SK-N-MC (cell line): ENCODE data around the gene CSF2.
"Not testable (repeated sequence)": the region's sequence is repeated elsewhere in the genome, so short reads cannot be mapped to it uniquely, and the experiment has no call there.

ENCODE experiments used
- DNase-seq: peaks from one replicate; pipeline ENCODE4 v3.0.0-alpha.2; 2011; ENCODE audit warnings: low read depth, low spot score
- H3K27ac ChIP-seq: fragments of 200-600 bp; sonication (generic); 2 replicates; pipeline ENCODE4 v1.5.1; 2016; ENCODE audit warnings: mixed run types
- H3K36me3 ChIP-seq: fragments of 200-600 bp; sonication (generic); 2 replicates; pipeline ENCODE4 v1.6.1; 2017; ENCODE audit warnings: antibody characterized with exemption, low read length, mixed read lengths; ENCODE audit not compliant: insufficient read depth
- H3K4me3 ChIP-seq: fragments of 200-600 bp; sonication (generic); 2 replicates; pipeline ENCODE4 v1.5.1; 2016
- H3K9ac ChIP-seq: fragments of 200-600 bp; sonication (generic); 2 replicates; pipeline ENCODE4 v1.8.0; 2017; ENCODE audit warnings: mixed run types, mixed read lengths; ENCODE audit not compliant: insufficient read length
- H3K9me3 ChIP-seq: fragments of 200-600 bp; sonication (generic); 2 replicates; pipeline ENCODE4 v1.6.1; 2017; ENCODE audit warnings: low read depth, mild to moderate bottlenecking, antibody characterized with exemption, low read length, moderate library complexity, mixed read lengths
- EZH2 ChIP-seq: fragments of 200-600 bp; sonication (generic); IDR thresholded peaks from one replicate; pipeline ENCODE4 v1.6.1; 2017; ENCODE audit warnings: antibody characterized with exemption
- FOXP2 ChIP-seq: optimal IDR thresholded peaks from 2 replicates; pipeline ENCODE3; 2011; ENCODE audit warnings: mild to moderate bottlenecking, moderate library complexity; ENCODE audit not compliant: insufficient read depth; ENCODE audit errors: extremely low read length, control extremely low read depth
- POLR2AphosphoS5 ChIP-seq: IDR thresholded peaks from 2 replicates; pipeline ENCODE4 v1.6.1; 2012; ENCODE audit warnings: mild to moderate bottlenecking, low read depth, low read length, borderline replicate concordance

The CSF2 gene

DNA sequence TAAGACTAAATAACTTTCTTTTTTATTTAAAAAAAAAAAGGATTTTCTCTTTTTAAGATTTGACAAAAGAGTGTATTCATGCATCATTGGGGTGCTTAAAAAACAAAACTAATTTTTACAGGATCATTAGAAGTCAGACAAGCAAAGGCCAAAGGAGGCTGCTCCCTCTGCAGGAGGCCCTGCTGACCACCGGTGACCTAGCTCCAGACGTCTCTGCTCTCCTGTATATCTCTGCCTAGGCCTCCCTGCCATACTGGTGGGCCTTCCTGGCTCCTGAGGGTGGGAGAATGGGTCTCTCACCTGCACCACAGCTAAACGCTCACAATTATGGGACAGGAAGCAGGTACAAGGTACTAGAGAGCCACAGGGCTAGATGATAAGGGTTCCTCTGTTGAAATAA, 36.6 kb downstream of the CSF2 start:
- Histone ChIP-seq H3K36me3 (no peaks in the 10 kb centered on the region), H3K9me3 (no peaks in the 10 kb centered on the region), H3K27ac (no peak overlapping the region), H3K9ac (no peak overlapping the region), H3K4me3 (no peak overlapping the region)
- no peak for DNase-seq
- TF ChIP-seq FOXP2, result no peak
- no peak for TF ChIP-seq EZH2
- TF ChIP-seq POLR2AphosphoS5, result no peak

DNA sequence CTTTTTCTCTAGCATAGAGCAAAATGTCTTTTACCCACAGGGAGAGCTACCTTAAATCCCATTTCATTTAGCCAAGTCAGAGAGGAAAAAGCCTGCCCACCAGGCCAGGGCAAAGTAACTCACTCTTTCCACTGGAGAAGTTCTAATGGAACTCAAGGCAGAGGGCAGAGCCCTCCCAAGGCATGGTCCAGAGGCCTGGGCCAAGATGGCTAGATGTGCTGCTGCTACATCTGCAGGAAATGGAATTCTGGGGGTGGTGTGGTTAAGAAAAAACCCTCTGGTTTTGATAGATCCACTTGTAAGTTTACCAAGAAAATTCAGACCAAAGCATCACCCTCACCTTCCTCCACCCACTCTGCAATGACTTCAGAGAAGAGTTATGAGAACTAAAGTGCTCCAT, 37.3 kb downstream of the CSF2 start:
- DNase-seq, result no peak
- H3K9me3 ChIP-seq, result no peaks in the 10 kb centered on the region
- H3K9ac ChIP-seq, result no peak overlapping the region

DNA sequence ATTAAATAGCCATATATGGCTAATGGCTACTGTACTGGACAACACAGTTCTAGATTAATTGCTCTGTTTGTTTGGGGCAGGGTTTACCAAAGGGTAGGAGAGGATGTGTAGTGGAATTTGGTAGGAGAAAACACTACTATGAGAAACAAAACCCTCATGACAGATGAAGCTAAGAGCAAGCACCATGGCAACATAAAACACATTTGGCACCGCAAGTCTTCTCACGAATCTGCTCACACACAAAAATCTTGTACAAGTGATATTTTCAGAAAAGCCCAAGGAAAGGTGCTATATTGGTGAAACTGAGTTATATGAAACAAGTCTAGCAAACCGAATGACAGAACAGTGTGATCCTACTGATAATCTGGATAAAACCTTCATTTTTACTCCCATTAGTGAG, 38.5 kb downstream of the CSF2 start:
- DNase-seq, result no peak
- TF ChIP-seq EZH2 (no peak), POLR2AphosphoS5 (no peak), FOXP2 (no peak)
- H3K9me3 ChIP-seq, result no peaks in the 10 kb centered on the region
- H3K4me3 ChIP-seq, result no peak overlapping the region
- H3K36me3 ChIP-seq, result no peaks in the 10 kb centered on the region
- H3K27ac ChIP-seq, result no peak overlapping the region
- H3K9ac ChIP-seq, result no peak overlapping the region

More for the DNA sequence above, 37.3 kb downstream of the CSF2 start:
- Histone ChIP-seq H3K4me3 (no peak overlapping the region), H3K27ac (no peak overlapping the region), H3K36me3 (no peaks in the 10 kb centered on the region)
- TF ChIP-seq POLR2AphosphoS5, result no peak
- TF ChIP-seq FOXP2, result no peak
- no peak for TF ChIP-seq EZH2

DNA sequence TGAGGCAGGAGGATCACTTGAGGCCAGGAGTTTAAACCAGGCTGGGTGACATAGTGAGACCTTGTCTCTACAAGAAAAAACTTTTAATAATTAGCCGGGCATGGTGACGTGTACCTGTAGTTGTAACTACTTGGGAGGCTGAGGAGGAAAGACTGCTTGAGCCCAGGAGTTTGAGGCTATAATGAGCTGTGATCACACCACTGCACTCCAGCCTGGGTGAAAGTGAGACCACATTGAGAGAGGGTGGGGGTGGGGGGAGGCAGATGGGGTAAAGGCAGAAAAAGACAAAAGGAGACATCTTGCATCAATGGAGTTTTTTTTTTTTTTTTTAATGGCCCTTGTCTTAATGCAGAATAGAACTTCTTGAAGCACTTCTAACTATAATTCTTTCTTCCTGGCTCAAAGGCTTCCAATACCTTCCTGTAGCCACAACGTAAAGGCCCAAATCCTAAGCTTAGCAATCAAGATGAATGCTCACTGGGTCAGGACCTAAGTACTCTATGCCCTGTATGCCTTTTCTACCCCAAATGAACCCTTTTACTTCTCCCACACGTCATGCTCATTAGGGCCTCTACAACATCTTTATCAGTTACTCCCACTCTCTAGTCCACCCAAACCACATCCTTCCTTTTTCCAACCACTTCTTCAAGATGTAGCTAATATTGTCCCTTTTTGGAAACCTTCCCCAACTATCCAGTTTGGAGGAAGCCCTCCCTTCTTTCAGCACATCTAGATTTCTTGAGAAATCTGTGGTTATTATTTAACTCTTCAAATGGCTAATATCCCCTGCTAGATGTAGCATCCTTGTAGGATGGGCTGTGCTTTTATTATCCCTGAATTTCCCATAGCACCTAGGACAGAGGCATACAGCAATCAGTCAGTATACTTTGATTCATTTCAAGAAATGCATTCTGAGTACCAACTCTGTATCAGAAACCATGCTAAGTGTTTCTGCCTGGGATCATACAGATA, 40.8 kb downstream of the CSF2 start:
- no peak overlapping the region for H3K4me3 ChIP-seq

DNA sequence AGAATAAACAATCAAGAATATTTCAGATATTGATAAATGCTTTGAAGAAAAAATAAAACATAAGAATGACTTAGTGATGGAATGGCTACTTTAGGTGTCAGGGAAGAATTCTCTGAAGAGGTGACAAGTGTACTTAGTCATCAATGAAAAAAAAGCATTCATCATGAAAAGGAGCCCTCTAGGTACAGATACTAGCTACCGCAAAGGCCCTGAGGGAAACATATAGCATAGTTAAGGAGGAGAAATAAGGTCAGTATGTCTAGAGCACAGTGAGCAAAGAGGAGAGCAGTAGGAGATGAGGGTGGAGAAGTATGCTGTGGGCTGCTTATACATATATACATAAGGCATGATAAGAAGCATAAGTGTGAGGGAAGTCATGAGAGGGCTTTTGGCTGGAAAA, 41.8 kb downstream of the CSF2 start:
- no peak overlapping the region for H3K9ac ChIP-seq
- no peak for DNase-seq
- no peaks in the 10 kb centered on the region for H3K9me3 ChIP-seq
- no peak overlapping the region for H3K27ac ChIP-seq
- TF ChIP-seq FOXP2 (no peak), EZH2 (no peak), POLR2AphosphoS5 (no peak)
- H3K4me3 ChIP-seq, result no peak overlapping the region
- no peaks in the 10 kb centered on the region for H3K36me3 ChIP-seq

More for the DNA sequence above, 40.8 kb downstream of the CSF2 start:
- H3K9me3 ChIP-seq, result no peaks in the 10 kb centered on the region
- H3K36me3 ChIP-seq, result no peaks in the 10 kb centered on the region
- H3K27ac ChIP-seq, result no peak overlapping the region
- no peak overlapping the region for H3K9ac ChIP-seq
- no peak for DNase-seq
- TF ChIP-seq POLR2AphosphoS5 (no peak), FOXP2 (no peak), EZH2 (no peak)

DNA sequence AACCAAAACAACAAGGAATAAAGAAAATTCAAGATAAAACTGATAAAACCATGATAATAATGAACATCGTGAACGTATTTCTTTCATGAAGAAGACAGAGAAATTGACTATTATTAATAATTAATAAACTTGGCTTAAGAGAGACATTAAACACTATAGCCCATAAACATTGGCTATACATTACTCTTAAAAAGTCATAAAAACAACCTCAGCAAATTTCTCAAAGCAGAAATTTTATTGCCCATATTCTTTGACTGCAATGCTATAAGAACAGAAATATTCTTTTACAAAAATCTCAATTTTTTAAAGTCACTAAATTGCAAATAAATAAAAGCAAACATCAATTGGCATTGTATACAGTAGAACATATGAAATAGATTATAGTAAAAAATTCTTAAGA, 42.5 kb downstream of the CSF2 start:
- H3K36me3 ChIP-seq, result no peaks in the 10 kb centered on the region
- TF ChIP-seq FOXP2 (no peak), POLR2AphosphoS5 (no peak), EZH2 (no peak)
- no peak overlapping the region for H3K4me3 ChIP-seq
- H3K9ac ChIP-seq, result no peak overlapping the region
- no peak for DNase-seq
- H3K27ac ChIP-seq, result no peak overlapping the region
- H3K9me3 ChIP-seq, result no peaks in the 10 kb centered on the region

DNA sequence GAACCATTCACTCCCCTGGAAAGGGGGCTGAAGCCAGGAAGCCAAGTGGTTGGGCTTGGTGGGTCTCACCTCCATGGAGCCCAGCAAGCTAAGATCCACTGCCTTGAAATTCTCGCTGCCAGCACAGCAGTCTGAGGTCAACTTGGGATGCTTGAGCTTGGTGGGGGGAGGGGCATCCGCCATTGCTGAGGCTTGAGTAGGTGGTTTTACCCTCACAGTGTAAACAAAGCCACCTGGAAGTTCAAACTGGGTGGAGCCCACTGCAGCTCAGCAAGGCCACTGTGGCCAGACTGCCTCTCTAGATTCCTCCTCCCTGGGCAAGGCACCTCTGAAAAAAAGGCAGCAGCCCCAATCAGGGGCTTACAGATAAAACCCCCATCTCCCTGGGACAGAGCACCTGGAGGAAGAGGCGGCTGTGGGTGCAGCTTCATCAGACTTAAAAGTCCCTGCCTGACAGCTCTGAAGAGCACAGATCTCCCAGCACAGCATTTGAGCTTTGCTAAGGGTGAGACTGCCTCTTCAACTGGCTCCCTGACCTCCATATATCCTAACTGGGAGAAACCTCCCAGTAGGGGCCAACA, 43.4 kb downstream of the CSF2 start:
- not testable (repeated sequence) for DNase-seq, H3K4me3 ChIP-seq, H3K9me3 ChIP-seq, H3K27ac ChIP-seq, H3K9ac ChIP-seq, H3K36me3 ChIP-seq

DNA sequence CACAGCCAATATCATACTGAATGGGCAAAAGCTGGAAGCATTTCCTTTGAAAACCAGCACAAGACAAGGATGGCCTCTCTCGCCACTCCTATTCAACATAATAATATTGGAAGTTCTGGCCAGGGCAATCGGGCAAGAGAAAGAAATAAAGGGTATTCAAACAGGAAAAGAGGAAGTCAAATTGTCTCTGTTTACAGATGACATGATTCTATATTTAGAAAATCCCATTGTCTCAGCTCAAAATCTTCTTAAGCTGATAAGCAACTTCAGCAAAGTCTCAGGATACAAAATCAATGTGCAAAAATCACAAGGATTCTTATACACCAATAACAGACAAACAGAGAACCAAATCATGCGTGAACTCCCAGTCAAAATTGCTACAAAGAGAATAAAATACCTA, 47.1 kb downstream of the CSF2 start:
- not testable (repeated sequence) for H3K36me3 ChIP-seq, H3K9me3 ChIP-seq, DNase-seq, H3K4me3 ChIP-seq, H3K27ac ChIP-seq, H3K9ac ChIP-seq

DNA sequence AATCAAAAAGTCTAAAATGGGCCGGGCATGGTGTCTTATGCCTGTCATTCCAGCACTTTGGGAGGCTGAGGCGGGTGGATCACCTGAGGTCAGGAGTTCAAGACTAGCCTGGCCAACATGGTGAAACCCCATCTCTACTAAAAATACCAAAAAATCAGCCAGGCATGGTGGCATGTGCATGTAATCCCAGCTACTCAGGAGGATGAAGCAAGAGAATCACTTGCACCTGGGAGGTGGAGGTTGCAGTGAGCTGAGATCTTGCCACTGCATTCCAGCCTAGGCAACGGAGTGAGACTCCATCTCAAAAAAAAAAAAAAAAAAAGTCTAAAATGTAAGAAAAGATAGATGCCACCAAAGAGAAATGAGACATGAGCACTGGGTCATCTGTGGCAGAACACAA, 49.4 kb downstream of the CSF2 start:
- H3K9ac ChIP-seq, H3K9me3 ChIP-seq, DNase-seq, H3K4me3 ChIP-seq, H3K36me3 ChIP-seq, H3K27ac ChIP-seq: not testable (repeated sequence)

DNA sequence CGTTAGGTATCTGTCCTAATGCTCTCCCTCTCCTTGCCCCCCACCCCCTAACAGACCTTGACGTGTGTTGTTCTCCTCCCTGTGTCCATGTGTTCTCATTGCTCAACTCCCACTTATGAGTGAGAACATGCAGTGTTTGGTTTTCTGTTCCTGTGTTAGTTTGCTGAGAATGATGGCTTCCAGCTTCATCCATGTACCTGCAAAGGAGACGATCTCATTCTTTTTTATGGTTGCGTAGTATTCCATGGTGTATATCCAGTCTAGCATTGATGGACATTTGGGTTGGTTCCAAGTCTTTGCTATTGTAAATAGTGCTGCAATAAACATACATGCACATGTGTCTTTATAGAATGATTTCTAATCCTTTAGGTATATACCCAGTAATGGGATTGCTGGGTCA, 50.0 kb downstream of the CSF2 start:
- not testable (repeated sequence) for DNase-seq, H3K9me3 ChIP-seq, H3K27ac ChIP-seq, H3K4me3 ChIP-seq, H3K9ac ChIP-seq, H3K36me3 ChIP-seq
